Measurements from ENCODE around the gene COG6.

The COG6 gene

DNA sequence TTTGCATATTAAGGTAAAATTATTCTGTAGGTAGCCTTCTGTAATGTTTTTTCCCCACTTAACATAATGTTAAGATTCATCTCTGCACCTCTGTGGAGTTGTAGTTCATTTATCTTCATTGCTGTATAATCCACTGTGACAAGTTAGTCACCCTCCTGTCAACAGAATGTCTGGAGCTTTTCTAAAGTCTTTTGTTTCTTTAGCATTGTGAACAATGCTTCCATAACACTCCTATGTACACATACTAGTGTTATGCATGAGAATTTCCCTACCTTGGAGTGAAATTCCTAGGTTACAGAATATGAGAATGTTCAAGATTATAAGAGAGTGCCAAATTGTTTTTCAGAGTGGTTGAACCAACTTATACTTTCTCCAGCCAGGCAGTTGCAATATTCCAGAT, 113.5 kb downstream of the COG6 start:
- H3K27me3 ChIP-seq (ENCODE audit: insufficient read depth, low read length, poor library complexity, severe bottlenecking) = no peaks in the 10 kb centered on the region
- H4K20me1 ChIP-seq (ENCODE audit: insufficient read depth, low read length, poor library complexity, severe bottlenecking) = no peaks in the 10 kb centered on the region
- no peaks in the 10 kb centered on the region for H3K4me1 ChIP-seq (ENCODE audit: insufficient read depth, low read length, poor library complexity, severe bottlenecking)
- H3F3A ChIP-seq (ENCODE audit: low read depth) = no peaks in the 10 kb centered on the region
- TF ChIP-seq EZH2phosphoT487 (IDR thresholded peaks at IDR 0.05; ENCODE audit: borderline replicate concordance) = no peak
- TF ChIP-seq, protein P1, sequence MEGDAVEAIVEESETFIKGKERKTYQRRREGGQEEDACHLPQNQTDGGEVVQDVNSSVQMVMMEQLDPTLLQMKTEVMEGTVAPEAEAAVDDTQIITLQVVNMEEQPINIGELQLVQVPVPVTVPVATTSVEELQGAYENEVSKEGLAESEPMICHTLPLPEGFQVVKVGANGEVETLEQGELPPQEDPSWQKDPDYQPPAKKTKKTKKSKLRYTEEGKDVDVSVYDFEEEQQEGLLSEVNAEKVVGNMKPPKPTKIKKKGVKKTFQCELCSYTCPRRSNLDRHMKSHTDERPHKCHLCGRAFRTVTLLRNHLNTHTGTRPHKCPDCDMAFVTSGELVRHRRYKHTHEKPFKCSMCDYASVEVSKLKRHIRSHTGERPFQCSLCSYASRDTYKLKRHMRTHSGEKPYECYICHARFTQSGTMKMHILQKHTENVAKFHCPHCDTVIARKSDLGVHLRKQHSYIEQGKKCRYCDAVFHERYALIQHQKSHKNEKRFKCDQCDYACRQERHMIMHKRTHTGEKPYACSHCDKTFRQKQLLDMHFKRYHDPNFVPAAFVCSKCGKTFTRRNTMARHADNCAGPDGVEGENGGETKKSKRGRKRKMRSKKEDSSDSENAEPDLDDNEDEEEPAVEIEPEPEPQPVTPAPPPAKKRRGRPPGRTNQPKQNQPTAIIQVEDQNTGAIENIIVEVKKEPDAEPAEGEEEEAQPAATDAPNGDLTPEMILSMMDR (conservative IDR thresholded peaks at IDR 0.05; ENCODE audit: low read length) = no peak
- no peaks in the 10 kb centered on the region for H3K9me2 ChIP-seq (replicated peaks; ENCODE audit: low read depth, low read length)
- no peak overlapping the region for H3K4me3 ChIP-seq (ENCODE audit: low read length, poor library complexity, severe bottlenecking)
- H3K9me3 ChIP-seq (ENCODE audit: insufficient read depth, low read depth, low read length) = no peaks in the 10 kb centered on the region
- H3K79me2 ChIP-seq (ENCODE audit: insufficient read depth, low read length) = no peaks in the 10 kb centered on the region
- no peak overlapping the region for H3K4me2 ChIP-seq (ENCODE audit: low read depth, low read length, poor library complexity, severe bottlenecking)
- no peak overlapping the region for H2AFZ ChIP-seq (ENCODE audit: low read length)
- no peaks in the 10 kb centered on the region for H3K36me3 ChIP-seq (ENCODE audit: insufficient read depth, low read length)
- H3K9ac ChIP-seq (ENCODE audit: low read depth, low read length, poor library complexity, severe bottlenecking) = no peak overlapping the region

DNA sequence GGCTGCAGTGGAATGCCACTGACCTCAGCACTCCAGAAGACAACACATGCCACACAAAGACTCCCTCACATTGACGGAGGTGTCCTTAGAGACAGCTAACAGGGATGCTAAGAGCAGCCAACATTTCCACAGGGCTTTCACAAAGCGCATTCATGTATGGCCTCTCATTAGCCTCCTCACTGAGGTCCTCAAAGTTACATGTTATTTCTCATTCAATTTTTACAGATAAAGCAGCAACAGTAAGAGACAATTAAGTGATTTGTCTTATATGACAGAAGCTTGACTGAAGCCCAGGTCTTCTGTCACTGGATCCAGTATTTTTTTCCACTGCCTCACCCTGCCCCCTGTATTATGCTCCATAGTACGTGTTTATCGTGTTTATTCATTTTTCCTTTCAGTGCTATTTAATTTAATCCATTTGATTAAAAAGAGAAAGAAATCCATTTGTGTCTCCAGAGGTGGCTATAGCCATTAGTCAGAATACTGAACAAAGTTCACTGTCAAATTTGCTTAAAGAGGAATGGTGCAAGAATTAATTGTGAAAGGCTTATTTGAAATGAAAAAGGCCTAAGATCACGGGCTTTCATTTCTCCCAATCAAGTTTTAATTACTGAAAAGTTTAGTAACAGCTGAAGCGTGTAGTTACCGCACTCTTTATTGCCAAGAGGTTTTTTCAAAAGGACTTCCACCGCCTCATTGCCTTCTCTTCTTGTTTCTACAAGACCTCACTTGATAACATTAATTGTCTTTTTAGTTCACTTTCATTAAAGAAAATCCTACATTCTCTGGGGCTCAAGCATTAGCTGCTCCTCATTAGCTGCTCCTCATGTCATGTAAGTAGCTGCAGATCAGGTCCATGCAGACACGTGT, 115.0 kb downstream of the COG6 start:
- H3K4me3 ChIP-seq (ENCODE audit: low read length, poor library complexity, severe bottlenecking) = no peak overlapping the region
- no peaks in the 10 kb centered on the region for H4K20me1 ChIP-seq (ENCODE audit: insufficient read depth, low read length, poor library complexity, severe bottlenecking)
- no peak overlapping the region for H2AFZ ChIP-seq (ENCODE audit: low read length)
- no peaks in the 10 kb centered on the region for H3F3A ChIP-seq (ENCODE audit: low read depth)
- H3K36me3 ChIP-seq (ENCODE audit: insufficient read depth, low read length) = no peaks in the 10 kb centered on the region
- H3K4me2 ChIP-seq (ENCODE audit: low read depth, low read length, poor library complexity, severe bottlenecking) = no peak overlapping the region
- TF ChIP-seq, protein P1 (conservative IDR thresholded peaks at IDR 0.05; ENCODE audit: low read length) = no peak
- no peak for TF ChIP-seq EZH2phosphoT487 (IDR thresholded peaks at IDR 0.05; ENCODE audit: borderline replicate concordance)
- H3K27me3 ChIP-seq (ENCODE audit: insufficient read depth, low read length, poor library complexity, severe bottlenecking) = no peaks in the 10 kb centered on the region
- H3K9me2 ChIP-seq (replicated peaks; ENCODE audit: low read depth, low read length) = no peaks in the 10 kb centered on the region
- H3K9me3 ChIP-seq (ENCODE audit: insufficient read depth, low read depth, low read length) = no peaks in the 10 kb centered on the region
- no peaks in the 10 kb centered on the region for H3K4me1 ChIP-seq (ENCODE audit: insufficient read depth, low read length, poor library complexity, severe bottlenecking)
- H3K9ac ChIP-seq (ENCODE audit: low read depth, low read length, poor library complexity, severe bottlenecking) = no peak overlapping the region
- H3K79me2 ChIP-seq (ENCODE audit: insufficient read depth, low read length) = no peaks in the 10 kb centered on the region

DNA sequence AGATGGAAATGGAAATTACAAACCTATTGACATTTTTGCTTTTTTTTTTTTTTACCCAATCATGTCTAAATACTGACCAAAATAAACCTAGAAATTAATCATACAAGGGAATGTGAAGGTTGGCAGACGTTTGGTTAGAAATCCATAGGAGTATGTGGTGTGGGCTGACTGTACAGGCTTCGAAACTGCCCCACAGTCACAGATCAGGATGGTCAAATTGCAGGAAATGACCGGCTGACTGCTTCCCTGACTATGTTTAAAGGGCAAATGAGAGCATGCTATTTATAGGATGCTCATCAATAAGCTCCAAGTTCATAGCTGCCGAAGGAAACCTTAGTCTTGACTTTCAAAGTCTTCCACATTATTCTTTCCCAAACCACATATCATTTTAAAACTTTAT, 118.4 kb downstream of the COG6 start:
- Histone ChIP-seq H3K9me3 (ENCODE audit: insufficient read depth, low read depth, low read length) (no peaks in the 10 kb centered on the region), H4K20me1 (ENCODE audit: insufficient read depth, low read length, poor library complexity, severe bottlenecking) (no peaks in the 10 kb centered on the region), H3K9ac (ENCODE audit: low read depth, low read length, poor library complexity, severe bottlenecking) (no peak overlapping the region), H3K9me2 (replicated peaks; ENCODE audit: low read depth, low read length) (no peaks in the 10 kb centered on the region), H3K4me3 (ENCODE audit: low read length, poor library complexity, severe bottlenecking) (no peak overlapping the region), H2AFZ (ENCODE audit: low read length) (no peak overlapping the region), H3K27me3 (ENCODE audit: insufficient read depth, low read length, poor library complexity, severe bottlenecking) (no peaks in the 10 kb centered on the region), H3F3A (ENCODE audit: low read depth) (no peaks in the 10 kb centered on the region), H3K79me2 (ENCODE audit: insufficient read depth, low read length) (no peaks in the 10 kb centered on the region), H3K36me3 (ENCODE audit: insufficient read depth, low read length) (no peaks in the 10 kb centered on the region), H3K4me1 (ENCODE audit: insufficient read depth, low read length, poor library complexity, severe bottlenecking) (no peaks in the 10 kb centered on the region), H3K4me2 (ENCODE audit: low read depth, low read length, poor library complexity, severe bottlenecking) (no peak overlapping the region)
- TF ChIP-seq, protein P1 (conservative IDR thresholded peaks at IDR 0.05; ENCODE audit: low read length) = no peak
- TF ChIP-seq EZH2phosphoT487 (IDR thresholded peaks at IDR 0.05; ENCODE audit: borderline replicate concordance) = no peak

Data from Loucy (cell line).